HEK293 (cell line): Measurements from ENCODE around the gene PILRA.
"Not testable (repeated sequence)": the region's sequence is repeated elsewhere in the genome, so short reads cannot be mapped to it uniquely, and the experiment has no call there.

Experiments used
- CTCF ChIA-PET: fragments of 350-600 bp; formaldehyde crosslinking; extraction: SDS; loops from one replicate; lab custom pipeline; 2021; ENCODE audit warnings: antibody characterized with exemption; lab: Yijun Ruan, JAX
- POLR2A ChIA-PET: fragments of 300-600 bp; formaldehyde crosslinking; extraction: SDS; loops from one replicate; lab custom pipeline; 2020; ENCODE audit warnings: antibody characterized with exemption, inconsistent platforms; lab: Yijun Ruan, JAX
- H3K27ac ChIP-seq: fragments of 200-500 bp; sonication (Bioruptor generic); 2 replicates; pipeline ENCODE4 v1.5.1; 2014; ENCODE audit warnings: low read depth, low read length, control low read depth, inconsistent platforms; ENCODE audit errors: extremely low read depth
- H3K36me3 ChIP-seq, 2 experiments: fragments of 200-500 bp in 1 of 2; sonication (Bioruptor generic) in 1 of 2; 1 replicate in 1 of 2; 2 replicates in 1 of 2; pipeline ENCODE4 v1.5.1; 2014 to 2017; ENCODE audit warnings: inconsistent platforms in 2 of 2, low read length in 2 of 2; ENCODE audit not compliant: control insufficient read depth in 2 of 2, insufficient read depth in 1 of 2
- H3K4me1 ChIP-seq: fragments of 200-500 bp; sonication (Bioruptor generic); 2 replicates; pipeline ENCODE4 v1.5.1; 2014; ENCODE audit warnings: mild to moderate bottlenecking, low read length, inconsistent platforms; ENCODE audit not compliant: control insufficient read depth, insufficient read depth
- H3K4me3 ChIP-seq: 2 replicates; pipeline ENCODE4 v1.5.1; 2011; ENCODE audit warnings: low read depth, mild to moderate bottlenecking, control low read depth, low read length, moderate library complexity
- H3K9me3 ChIP-seq: fragments of 200-500 bp; sonication (Bioruptor generic); 2 replicates; pipeline ENCODE4 v1.5.1; 2014; ENCODE audit warnings: low read depth, low read length, inconsistent platforms; ENCODE audit not compliant: control insufficient read depth, insufficient read depth
- BCL11B ChIP-seq: fragments of 450-650 bp; formaldehyde crosslinking; IDR thresholded peaks from 2 replicates; pipeline ENCODE4 v1.5.1; 2016; ENCODE audit warnings: low read depth, missing biosample characterization, missing genetic modification characterization
- GLI4 ChIP-seq: fragments of 450-650 bp; formaldehyde crosslinking; IDR thresholded peaks from 2 replicates; pipeline ENCODE4 v1.5.1; 2016; ENCODE audit warnings: missing biosample characterization, missing genetic modification characterization
- OSR2 ChIP-seq: fragments of 450-650 bp; formaldehyde crosslinking; IDR thresholded peaks from 2 replicates; pipeline ENCODE4 v1.5.1; 2016; ENCODE audit warnings: missing biosample characterization, missing genetic modification characterization
- OVOL3 ChIP-seq: fragments of 450-650 bp; formaldehyde crosslinking; IDR thresholded peaks from 2 replicates; pipeline ENCODE4 v1.5.1; 2016; ENCODE audit warnings: missing biosample characterization, missing genetic modification characterization
- PRDM1 ChIP-seq: fragments of 450-650 bp; formaldehyde crosslinking; IDR thresholded peaks from 2 replicates; pipeline ENCODE4; 2016; ENCODE audit warnings: missing biosample characterization, missing genetic modification characterization
- SCRT2 ChIP-seq: fragments of 450-650 bp; formaldehyde crosslinking; IDR thresholded peaks from 2 replicates; pipeline ENCODE4 v1.5.1; 2016; ENCODE audit warnings: missing biosample characterization, missing genetic modification characterization
- WT1 ChIP-seq: fragments of 450-650 bp; formaldehyde crosslinking; IDR thresholded peaks from 2 replicates; pipeline ENCODE4 v1.5.1; 2016; ENCODE audit warnings: missing biosample characterization, missing genetic modification characterization
- ZBTB21 ChIP-seq: fragments of 450-650 bp; formaldehyde crosslinking; IDR thresholded peaks from 2 replicates; pipeline ENCODE4 v1.5.1; 2017; ENCODE audit warnings: missing biosample characterization, missing genetic modification characterization
- ZNF169 ChIP-seq: fragments of 450-650 bp; formaldehyde crosslinking; IDR thresholded peaks from 2 replicates; pipeline ENCODE4 v1.5.1; 2016; ENCODE audit warnings: missing biosample characterization, missing genetic modification characterization
- ZNF214 ChIP-seq: fragments of 450-650 bp; formaldehyde crosslinking; IDR thresholded peaks from 2 replicates; pipeline ENCODE4 v1.5.1; 2017; ENCODE audit warnings: missing biosample characterization, mild to moderate bottlenecking, missing genetic modification characterization, borderline replicate concordance
- ZNF610 ChIP-seq: fragments of 450-650 bp; formaldehyde crosslinking; IDR thresholded peaks from 2 replicates; pipeline ENCODE4 v1.5.1; 2016; ENCODE audit warnings: missing biosample characterization, missing genetic modification characterization, borderline replicate concordance
- ZNF660 ChIP-seq: fragments of 450-650 bp; IDR thresholded peaks from 2 replicates; pipeline ENCODE4 v1.5.1; 2018; ENCODE audit warnings: missing biosample characterization, mild to moderate bottlenecking, missing genetic modification characterization
- TF ChIP-seq, protein P1 (sequence below): fragments of 450-650 bp; formaldehyde crosslinking; IDR thresholded peaks from 2 replicates; pipeline ENCODE4 v1.5.1; 2016; ENCODE audit warnings: missing biosample characterization, missing genetic modification characterization
- TF ChIP-seq, protein P2 (sequence below): fragments of 450-650 bp; formaldehyde crosslinking; IDR thresholded peaks from 2 replicates; pipeline ENCODE4 v1.5.1; 2017; ENCODE audit warnings: missing biosample characterization, mild to moderate bottlenecking, missing genetic modification characterization, moderate library complexity

PILRA gene

DNA sequence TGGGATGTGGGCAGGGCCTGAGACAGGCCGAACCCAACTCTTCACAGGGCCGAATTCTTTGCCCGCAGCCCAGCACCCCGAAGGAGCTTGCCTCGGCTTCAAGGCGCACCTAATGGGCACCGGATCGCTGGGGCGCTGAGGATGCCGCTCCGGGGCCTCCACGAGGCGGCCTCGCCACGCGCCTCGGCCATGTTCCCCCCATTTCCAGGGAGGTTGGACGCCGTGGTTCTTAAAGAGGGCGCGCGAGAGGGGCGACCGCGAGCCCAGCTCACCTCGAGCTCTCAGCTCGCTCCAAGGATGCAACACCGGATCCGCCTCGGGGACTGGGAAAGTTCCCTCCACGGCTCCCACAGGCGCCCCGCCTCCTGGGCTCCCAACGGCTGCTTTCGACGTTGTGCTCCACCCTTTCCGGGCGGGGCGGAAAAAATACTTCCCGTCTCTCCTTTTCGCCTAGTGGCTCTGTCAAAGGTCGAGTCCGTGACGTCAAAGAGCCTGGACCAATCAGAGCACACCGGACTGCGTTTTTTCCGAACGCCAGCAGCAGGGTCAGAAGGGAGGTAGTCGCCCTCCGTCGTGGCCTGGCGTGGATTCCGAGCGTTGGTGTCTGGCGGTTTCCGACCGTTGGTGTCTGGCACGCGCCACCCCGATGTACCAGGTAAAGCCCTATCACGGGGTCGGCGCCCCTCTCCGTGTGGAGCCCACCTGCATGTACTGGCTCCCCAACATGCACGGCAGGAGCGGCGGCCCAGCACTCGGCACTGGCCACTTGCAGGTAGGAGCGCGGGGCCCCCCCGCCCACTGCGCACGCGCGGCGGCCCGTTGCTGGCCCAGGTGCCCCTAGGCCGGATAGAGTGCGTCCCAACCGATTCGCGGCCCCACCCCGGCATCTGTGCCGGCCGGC lies 37.5 kb upstream of the PILRA start (continued):
- TF ChIP-seq ZNF610 (tag by site-specific recombination) (peak; percentile 40; the same call in 1 of the 2 replicates), GLI4 (0 out of 2 replicates have a peak, but pooled peaks have one; percentile 23), ZBTB21 (tag by site-specific recombination) (peak; percentile 89), WT1 (peak; percentile 70; the same call in 1 of the 2 replicates), OSR2 (peak; percentile 43; the same call in 1 of the 2 replicates), SCRT2 (peak; percentile 48)
- TF ChIP-seq, protein P1, sequence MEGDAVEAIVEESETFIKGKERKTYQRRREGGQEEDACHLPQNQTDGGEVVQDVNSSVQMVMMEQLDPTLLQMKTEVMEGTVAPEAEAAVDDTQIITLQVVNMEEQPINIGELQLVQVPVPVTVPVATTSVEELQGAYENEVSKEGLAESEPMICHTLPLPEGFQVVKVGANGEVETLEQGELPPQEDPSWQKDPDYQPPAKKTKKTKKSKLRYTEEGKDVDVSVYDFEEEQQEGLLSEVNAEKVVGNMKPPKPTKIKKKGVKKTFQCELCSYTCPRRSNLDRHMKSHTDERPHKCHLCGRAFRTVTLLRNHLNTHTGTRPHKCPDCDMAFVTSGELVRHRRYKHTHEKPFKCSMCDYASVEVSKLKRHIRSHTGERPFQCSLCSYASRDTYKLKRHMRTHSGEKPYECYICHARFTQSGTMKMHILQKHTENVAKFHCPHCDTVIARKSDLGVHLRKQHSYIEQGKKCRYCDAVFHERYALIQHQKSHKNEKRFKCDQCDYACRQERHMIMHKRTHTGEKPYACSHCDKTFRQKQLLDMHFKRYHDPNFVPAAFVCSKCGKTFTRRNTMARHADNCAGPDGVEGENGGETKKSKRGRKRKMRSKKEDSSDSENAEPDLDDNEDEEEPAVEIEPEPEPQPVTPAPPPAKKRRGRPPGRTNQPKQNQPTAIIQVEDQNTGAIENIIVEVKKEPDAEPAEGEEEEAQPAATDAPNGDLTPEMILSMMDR = peak; percentile 72
- TF ChIP-seq, protein P2, sequence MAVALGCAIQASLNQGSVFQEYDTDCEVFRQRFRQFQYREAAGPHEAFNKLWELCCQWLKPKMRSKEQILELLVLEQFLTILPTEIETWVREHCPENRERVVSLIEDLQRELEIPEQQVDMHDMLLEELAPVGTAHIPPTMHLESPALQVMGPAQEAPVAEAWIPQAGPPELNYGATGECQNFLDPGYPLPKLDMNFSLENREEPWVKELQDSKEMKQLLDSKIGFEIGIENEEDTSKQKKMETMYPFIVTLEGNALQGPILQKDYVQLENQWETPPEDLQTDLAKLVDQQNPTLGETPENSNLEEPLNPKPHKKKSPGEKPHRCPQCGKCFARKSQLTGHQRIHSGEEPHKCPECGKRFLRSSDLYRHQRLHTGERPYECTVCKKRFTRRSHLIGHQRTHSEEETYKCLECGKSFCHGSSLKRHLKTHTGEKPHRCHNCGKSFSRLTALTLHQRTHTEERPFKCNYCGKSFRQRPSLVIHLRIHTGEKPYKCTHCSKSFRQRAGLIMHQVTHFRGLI = 0 out of 2 replicates have a peak, but pooled peaks have one; percentile 35

DNA sequence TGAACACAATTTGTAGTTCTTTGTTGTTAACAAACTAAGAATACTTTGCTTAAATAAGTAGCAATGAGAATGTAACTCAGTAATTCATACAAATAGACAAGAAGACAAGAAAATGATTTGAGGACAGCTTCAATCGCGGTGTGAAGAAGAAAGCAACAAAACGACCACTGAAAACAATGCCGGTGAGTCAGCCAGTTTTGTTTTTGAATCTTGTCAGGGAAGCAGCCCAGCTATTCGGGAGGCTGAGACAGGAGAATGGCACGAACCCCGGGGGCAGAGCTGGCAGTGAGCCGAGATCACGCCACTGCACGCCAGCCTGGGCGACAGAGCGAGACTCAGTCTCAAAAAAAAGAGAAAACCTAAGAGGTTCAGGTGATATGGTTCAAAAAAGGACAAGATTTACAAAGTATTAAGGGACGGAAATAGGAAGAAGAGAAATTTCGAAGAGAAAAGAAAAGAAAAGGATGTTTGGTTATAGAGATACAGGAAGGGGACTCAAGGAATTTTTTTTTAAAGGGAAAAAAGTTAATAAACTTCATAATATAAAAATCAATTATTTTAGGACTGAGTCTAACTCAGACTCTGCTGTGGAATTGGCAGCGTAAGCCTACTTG lies 35.1 kb upstream of the PILRA start:
- TF ChIP-seq PRDM1 (tag by site-specific recombination) = peak; percentile 45; the same call in 1 of the 2 replicates
- TF ChIP-seq, all 188 proteins: peak for 1; not testable (repeated sequence) for 187
- H3K4me3 ChIP-seq, H3K9me3 ChIP-seq, H3K4me1 ChIP-seq, H3K27ac ChIP-seq, POLR2A ChIA-PET: not testable (repeated sequence)
- peaks cover 3 to 24% of the 10 kb centered on the region in 2 experiments for H3K36me3 ChIP-seq
- CTCF ChIA-PET = interaction anchor here (0.7 kb wide), 1 partner anchor 96 kb away, joined by 7 read pairs; no protein-coding TSS in a partner anchor

DNA sequence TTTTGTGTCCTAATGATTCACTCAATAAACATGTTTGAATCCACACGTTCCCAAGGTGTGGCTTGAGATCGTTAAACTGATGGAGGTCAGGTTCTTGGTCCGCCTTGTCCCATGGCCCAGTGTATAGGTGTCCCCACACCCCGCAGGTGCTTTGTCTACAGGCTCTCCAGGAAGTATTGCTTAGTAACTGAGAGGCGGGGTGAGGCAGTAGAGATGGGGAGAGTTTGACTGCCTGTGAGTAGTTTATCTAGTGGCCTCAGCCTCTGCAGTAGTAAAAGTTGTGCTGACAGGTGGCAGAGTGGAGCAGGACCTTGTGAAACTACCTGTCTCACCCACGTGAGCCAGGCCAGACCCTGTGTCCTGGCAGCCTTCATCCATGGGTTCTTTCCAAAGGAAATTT lies 32.0 kb upstream of the PILRA start:
- POLR2A ChIA-PET, H3K27ac ChIP-seq, H3K4me1 ChIP-seq, CTCF ChIA-PET, H3K4me3 ChIP-seq, H3K9me3 ChIP-seq: not testable (repeated sequence)
- H3K36me3 ChIP-seq = peaks cover 12 to 32% of the 10 kb centered on the region in 2 experiments

DNA sequence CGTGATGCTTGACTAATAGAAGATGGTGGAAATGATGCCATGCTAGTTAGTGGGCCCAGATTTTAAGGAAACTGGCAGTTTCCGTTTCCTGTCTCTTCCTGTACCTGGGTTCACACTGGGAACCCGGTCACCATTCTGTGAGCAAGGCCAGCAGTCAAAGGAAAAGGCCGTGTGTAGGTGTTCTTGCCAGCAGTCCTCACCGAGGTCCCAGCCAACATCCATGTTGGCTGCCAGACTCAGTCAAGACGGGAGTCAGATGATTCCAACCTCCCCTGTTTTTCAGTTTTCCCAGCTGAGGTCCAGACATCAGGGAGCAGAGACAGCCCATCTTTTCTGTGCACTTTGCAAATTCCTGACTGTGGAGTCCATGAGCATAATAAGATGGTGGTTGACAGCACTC lies 30.5 kb upstream of the PILRA start:
- Histone ChIP-seq H3K36me3 (peaks cover 16 to 47% of the 10 kb centered on the region in 2 experiments), H3K27ac (no peak overlapping the region), H3K4me1 (0 out of 2 replicates have a peak, but pooled peaks cover 3% of the 10 kb centered on the region), H3K9me3 (no peaks in the 10 kb centered on the region), H3K4me3 (no peak overlapping the region)
- ChIA-PET CTCF (interaction anchor here (0.6 to 4.4 kb wide), 3 partner anchors 59 to 214 kb away, joined by 3 to 26 read pairs (median 3); no protein-coding TSS in a partner anchor), POLR2A (interaction anchor here (0.6 to 1.1 kb wide), 3 partner anchors 85 to 510 kb away, joined by 3 to 5 read pairs (median 5); partner anchors contain the start of genes LAMTOR4 and SLC12A9)
- TF ChIP-seq OVOL3 (tag by site-specific recombination) = no peak
- TF ChIP-seq BCL11B = no peak
- no peak for TF ChIP-seq ZNF214
- TF ChIP-seq ZNF660 (tag by site-specific recombination) = no peak
- TF ChIP-seq ZNF169 (tag by site-specific recombination) = no peak

DNA sequence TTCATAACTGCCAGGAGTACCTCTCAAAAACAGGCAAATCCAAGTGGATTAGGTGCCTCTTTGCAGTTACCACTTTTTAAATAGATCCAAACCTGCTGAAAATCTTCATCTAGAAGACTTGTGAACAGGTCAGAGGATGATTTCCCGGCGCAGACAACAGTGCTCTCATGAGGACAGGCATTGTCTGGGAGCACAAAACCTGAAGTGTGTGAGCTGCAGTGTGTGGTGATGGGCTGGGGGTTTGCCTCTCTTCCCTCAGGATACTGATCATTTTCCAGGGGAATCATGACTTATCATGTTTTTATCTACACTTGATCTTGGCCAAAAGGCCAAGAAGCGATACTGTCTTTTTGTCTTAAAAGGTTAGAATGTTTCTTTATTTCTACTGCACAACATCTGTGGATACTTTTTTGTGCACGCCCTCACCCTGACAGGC lies 29.1 kb upstream of the PILRA start:
- not testable (repeated sequence) for H3K4me3 ChIP-seq, H3K4me1 ChIP-seq, H3K9me3 ChIP-seq, H3K27ac ChIP-seq
- ChIA-PET POLR2A (interaction anchor here (1.0 kb wide), 1 partner anchor 85 kb away, joined by 5 read pairs; the partner anchor contains the start of gene ZCWPW1), CTCF (interaction anchor here (0.5 to 4.4 kb wide), 11 partner anchors 9 to 219 kb away, joined by 3 to 26 read pairs (median 3); no protein-coding TSS in a partner anchor)
- H3K36me3 ChIP-seq = peaks cover 21 to 50% of the 10 kb centered on the region in 2 experiments
